Cortex of kidney (tissue), 1 donor: ENCODE data around the gene DCAF11.
A peak's percentile ranks its signal among the peaks of the same experiment; 100 is the strongest.
"Not testable (repeated sequence)": the region's sequence is repeated elsewhere in the genome, so short reads cannot be mapped to it uniquely, and the experiment has no call there.

Experiments
- DNase-seq: peaks from one replicate; lab custom pipeline; 2025; lab: John Stamatoyannopoulos, UW

DCAF11 gene

GRCh38 chr14:24096545-24097181 lies 17.9 kb upstream of the DCAF11 start:
- no peak for DNase-seq

GRCh38 chr14:24098229-24098926 lies 16.2 kb upstream of the DCAF11 start:
- DNase-seq, result no peak

GRCh38 chr14:24098927-24099813 lies 15.4 kb upstream of the DCAF11 start:
- DNase-seq, result no peak

GRCh38 chr14:24100197-24100981 lies 14.2 kb upstream of the DCAF11 start:
- DNase-seq, result no peak

- no peak for DNase-seq
These were observed 13.5 kb upstream of the DCAF11 start for GRCh38 chr14:24100982-24101494.

- no peak for DNase-seq
These were observed 12.1 kb upstream of the DCAF11 start for GRCh38 chr14:24102357-24103048.

DNA sequence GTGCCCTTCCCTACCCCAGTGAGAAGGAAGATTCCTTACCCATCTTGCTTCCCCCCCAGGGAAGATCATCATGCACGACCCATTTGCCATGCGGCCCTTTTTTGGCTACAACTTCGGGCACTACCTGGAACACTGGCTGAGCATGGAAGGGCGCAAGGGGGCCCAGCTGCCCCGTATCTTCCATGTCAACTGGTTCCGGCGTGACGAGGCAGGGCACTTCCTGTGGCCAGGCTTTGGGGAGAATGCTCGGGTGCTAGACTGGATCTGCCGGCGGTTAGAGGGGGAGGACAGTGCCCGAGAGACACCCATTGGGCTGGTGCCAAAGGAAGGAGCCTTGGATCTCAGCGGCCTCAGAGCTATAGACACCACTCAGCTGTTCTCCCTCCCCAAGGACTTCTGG lies 11.1 kb upstream of the DCAF11 start:
- DNase-seq, result no peak

DNA sequence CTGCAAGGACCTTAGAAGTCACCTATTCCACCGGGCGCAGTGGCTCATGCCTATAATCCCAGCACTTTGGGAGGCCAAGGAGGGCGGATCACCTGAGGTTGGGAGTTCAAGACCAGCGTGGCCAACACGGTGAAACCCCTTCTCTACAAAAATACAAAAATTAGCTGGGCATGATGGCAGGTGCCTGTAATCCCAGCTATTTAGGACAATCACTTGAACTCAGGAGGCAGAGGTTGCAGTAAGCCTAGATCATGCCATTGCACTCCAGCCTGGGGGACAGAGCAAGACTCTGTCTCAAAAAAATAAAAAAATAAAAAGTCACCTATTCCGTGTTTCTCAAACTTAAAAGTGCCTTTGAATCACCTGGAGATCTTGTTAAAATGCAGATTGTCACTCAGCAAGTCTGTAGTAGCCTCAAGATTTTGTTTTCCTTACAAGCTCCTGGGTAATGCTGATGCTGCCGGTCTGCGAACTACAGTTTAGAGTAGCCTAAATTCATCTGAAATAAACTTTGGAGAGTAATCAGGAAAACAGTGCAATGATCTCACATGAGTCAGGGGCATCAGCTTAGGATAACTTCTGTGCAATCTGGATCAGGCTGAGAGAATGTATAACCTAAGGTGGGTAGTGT lies 8.9 kb upstream of the DCAF11 start:
- DNase-seq, result not testable (repeated sequence)

DNA sequence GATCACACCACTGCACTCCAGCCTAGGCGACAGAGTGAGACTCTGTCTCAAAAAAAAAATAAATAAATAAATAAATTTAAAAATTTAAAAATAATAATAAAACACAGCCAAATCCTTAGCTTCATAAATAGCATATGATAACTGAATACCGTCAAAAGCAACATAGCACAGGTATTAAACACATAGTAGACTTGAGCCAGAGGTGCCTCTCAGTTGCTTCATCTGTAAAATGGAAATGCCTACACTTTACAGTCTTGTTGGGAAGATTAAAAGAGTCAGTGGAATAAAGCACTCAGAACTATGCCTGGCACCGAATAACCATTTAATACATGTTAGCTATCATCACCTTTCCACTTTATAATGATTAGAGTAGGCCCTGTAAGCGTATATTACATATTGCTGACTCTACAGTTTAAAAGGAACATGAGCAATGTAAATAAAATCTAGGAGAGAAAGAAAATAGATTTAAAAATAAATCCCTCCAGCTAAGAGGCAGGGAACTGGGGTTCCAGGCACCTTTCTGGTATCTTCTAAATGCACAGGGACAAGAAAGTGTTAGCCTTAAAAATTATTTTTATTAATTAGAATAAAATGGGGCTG lies 7.8 kb upstream of the DCAF11 start:
- no peak for DNase-seq

- DNase-seq, result no peak
These were observed 6.2 kb upstream of the DCAF11 start for GRCh38 chr14:24108336-24108874.

DNA sequence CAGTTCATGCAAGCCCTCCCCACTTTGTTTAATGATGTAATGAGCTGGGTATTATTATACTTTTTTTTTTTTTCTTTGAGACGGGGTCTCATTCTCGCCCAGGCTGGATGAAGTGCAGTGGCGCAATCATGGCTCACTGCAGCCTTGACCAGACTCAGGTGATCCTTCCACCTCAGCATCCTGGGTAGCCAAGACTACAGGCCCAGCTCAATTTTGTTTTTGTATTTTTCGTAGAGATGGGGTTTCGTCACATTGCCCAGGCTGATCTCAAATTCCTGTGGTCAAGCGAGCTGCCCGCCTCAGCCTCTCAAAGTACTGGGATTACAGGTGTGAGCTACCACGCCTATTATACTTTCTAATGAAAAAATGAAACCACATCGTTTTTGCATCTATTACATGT lies 4.5 kb upstream of the DCAF11 start:
- no peak for DNase-seq

- no peak for DNase-seq
These were observed 4.1 kb upstream of the DCAF11 start for GRCh38 chr14:24110523-24110922.

DNA sequence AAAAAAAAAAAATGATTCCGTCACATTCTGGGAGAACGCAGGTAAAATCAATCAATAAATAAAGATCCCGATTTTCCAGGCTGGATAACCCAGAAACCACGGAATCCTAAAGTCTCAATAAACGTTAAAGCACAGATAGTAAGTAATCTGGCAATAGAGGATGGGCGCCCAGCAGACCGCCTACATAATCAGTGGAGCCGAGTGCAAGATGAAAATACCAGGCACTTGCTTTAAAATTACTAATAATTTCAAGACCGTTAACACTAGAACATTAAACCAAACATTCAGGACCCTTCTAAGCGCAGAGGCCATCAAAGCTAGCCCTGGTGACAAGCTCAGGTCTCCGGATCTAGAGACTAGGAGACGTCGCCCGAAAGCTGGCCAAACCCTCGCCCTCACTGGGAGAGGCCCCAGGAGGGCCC lies 1.2 kb upstream of the DCAF11 start:
- no peak for DNase-seq

DNA sequence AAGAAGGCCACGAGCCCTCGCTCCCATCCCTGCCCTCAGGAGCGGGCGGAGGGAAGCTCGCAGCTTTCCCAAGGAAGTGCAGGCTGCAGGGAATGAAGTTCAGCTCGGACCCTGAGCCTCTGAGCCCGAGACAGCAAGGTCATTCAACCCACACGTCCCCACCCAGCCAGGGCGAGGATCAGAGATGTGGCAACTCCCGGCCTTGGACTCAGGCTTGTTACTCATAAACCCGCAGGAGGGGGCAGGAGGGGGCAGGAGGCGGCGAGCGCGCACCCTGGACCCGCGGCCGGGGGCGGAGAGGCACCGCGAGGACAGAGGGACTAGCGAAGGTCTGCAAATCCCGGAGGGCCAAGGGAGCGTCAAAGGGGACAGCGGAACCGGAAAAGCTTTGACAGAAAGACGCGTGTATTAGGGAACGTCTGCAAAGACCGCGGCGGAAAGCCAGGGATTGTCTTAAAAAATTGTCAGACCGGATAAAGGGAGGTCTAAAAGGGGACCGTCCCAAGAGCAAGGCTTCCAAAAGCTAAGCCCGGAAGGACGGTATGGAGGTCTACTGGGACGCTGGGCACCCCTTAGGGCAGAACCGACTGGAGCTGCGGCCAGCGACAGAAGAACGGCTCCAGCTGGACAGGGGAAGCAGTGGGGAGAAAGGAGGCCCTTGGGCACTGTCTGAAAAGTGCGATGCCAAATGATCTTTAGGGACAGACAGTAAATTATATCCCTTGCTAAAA lies 611 bp upstream of the DCAF11 start:
- peak; percentile 65 for DNase-seq

DNA sequence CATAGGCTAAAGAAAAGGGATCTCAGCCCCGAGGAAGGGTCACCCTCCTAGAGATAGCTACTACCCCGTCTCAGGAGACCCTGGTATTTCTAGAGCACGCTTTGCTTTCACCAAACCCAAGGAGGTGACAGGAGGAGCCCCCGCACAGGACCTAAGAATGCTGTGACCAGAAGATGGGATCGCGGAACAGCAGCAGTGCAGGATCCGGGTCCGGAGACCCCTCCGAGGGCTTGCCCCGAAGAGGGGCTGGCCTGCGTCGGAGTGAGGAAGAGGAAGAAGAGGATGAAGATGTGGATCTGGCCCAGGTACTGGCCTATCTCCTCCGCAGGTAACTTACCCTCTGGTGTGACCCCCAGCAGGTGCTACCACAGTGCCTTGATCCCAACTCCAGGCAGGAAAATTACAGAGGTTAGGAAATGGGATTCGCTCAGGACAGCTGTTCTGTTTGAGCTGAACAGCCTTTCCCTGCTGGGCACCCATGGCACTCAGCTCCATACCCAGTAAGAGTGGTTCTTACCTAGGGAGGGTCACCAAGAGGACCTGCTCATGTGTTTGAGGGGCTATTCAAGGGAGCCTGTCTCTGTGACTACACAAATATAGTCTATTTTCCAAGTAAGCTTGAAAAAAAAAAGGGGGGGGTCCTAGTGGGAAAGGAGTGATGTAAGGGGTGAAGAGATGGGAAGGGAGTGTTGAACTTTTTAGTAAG lies 998 bp downstream of the DCAF11 start:
- no peak for DNase-seq

GRCh38 chr14:24116128-24116814 lies 1.7 kb downstream of the DCAF11 start:
- DNase-seq, result no peak

DNA sequence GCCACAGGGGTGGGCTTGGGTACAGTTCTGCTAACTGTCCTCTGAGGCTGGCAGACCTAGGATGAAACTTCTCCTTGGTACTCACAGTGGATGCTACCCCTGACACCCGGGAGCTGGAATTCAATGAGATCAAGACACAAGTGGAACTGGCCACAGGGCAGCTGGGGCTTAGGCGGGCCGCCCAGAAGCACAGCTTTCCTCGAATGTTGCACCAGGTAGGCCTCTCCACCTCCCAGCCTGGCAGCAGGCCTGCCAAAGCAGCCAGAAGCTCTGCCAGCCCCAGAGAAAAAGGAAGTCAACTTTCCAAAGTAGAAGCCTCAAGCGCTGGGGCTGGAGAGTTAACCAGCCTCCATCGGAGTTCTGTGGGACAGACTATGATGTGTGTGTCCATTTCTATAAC lies 2.6 kb downstream of the DCAF11 start:
- DNase-seq, result no peak

DNA sequence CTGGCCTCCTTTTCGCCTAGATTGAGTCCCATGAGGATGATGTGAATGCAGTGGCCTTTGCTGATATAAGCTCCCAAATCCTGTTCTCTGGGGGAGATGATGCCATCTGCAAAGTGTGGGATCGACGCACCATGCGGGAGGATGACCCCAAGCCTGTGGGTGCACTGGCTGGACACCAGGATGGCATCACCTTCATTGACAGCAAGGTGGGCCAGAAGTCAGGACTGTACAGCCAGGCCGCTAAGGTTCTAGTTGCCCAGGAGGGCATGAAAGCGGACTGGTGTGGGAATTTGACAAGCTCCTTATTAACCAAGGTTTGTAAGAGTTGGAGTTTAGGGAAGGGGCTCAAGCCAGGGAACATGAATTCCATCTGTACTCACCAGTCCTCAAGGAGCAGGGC lies 5.1 kb downstream of the DCAF11 start:
- DNase-seq, result no peak
